ENCODE data around the gene TMEM225B.

DNA sequence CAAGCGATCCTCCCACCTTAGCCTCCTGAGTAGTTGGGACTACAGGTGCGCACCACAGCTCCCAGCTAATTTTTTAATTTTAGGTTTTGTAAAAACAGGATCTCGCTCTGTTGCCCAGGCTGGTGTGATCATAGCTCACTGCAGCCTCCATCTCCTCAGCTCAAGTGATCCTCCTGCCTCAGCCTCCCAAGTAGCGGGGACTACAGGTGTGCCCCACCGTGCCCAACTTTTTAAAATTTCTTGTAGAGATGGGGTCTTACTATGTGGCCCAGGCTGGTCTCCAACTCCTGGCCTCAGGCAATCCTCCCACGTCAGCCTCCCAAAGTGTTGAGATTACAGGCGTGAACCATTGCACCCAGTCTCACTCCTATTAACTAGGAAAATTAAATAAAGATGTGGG lies 7.5 kb downstream of the TMEM225B start:
- no peak for TF ChIP-seq MAZ (IDR thresholded peaks at IDR 0.05; ENCODE audit: borderline replicate concordance, low read depth, low read length)
- TF ChIP-seq, protein P1, sequence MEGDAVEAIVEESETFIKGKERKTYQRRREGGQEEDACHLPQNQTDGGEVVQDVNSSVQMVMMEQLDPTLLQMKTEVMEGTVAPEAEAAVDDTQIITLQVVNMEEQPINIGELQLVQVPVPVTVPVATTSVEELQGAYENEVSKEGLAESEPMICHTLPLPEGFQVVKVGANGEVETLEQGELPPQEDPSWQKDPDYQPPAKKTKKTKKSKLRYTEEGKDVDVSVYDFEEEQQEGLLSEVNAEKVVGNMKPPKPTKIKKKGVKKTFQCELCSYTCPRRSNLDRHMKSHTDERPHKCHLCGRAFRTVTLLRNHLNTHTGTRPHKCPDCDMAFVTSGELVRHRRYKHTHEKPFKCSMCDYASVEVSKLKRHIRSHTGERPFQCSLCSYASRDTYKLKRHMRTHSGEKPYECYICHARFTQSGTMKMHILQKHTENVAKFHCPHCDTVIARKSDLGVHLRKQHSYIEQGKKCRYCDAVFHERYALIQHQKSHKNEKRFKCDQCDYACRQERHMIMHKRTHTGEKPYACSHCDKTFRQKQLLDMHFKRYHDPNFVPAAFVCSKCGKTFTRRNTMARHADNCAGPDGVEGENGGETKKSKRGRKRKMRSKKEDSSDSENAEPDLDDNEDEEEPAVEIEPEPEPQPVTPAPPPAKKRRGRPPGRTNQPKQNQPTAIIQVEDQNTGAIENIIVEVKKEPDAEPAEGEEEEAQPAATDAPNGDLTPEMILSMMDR (conservative IDR thresholded peaks at IDR 0.05; ENCODE audit: low read depth, low read length): no peak
- no peak for TF ChIP-seq RFX5 (IDR thresholded peaks at IDR 0.05; ENCODE audit: low read depth, low read length)
- no peak for TF ChIP-seq POLR2A (IDR thresholded peaks at IDR 0.05; ENCODE audit: low read depth, low read length)
- TF ChIP-seq FOS (IDR thresholded peaks at IDR 0.05; ENCODE audit: low read depth, low read length): no peak
- TF ChIP-seq NFE2L2 (IDR thresholded peaks at IDR 0.05; ENCODE audit: low read depth, low read length): no peak

Data from IMR-90 (cell line).